Activated B cell treated with CpG ODN at 0.5 μM for 24 hours (primary cell): ENCODE results near the gene MED10. TPM values are rescaled to one million over a fixed set of nuclear protein-coding genes. Genes with fewer than 3 reads are reported as not detected.
A peak's percentile ranks its signal among the peaks of the same experiment; 100 is the strongest.

Experiments
- ATAC-seq: fragments of 200-7000 bp; cut with Tn5 transposase; one replicate; pipeline ENCODE4 v1.10.0; 2021; ENCODE audit warnings: low read depth, mild to moderate bottlenecking, moderate library complexity
- CTCF ChIA-PET: fragments of 350-600 bp; sonication (Branson Sonifier 250); formaldehyde crosslinking; loops from one replicate; lab custom pipeline; 2021; ENCODE audit warnings: antibody characterized with exemption; lab: Charles Lee
- POLR2A ChIA-PET: fragments of 350-600 bp; sonication (Branson Sonifier 250); formaldehyde crosslinking; loops from one replicate; lab custom pipeline; 2021; ENCODE audit warnings: antibody characterized with exemption; lab: Charles Lee
- DNase-seq: peaks from one replicate; pipeline ENCODE4 v3.0.0; 2022
- H3K27ac Mint-ChIP-seq: one replicate; pipeline ENCODE4 v1.8.0; 2020; ENCODE audit warnings: mixed read lengths
- H3K27me3 Mint-ChIP-seq: one replicate; pipeline ENCODE4 v1.8.0; 2021; ENCODE audit warnings: mixed read lengths
- H3K36me3 Mint-ChIP-seq: one replicate; pipeline ENCODE4 v1.8.0; 2021; ENCODE audit warnings: low read depth, mixed read lengths
- H3K4me1 Mint-ChIP-seq: one replicate; pipeline ENCODE4 v1.8.0; 2021; ENCODE audit warnings: mixed read lengths
- H3K4me3 Mint-ChIP-seq: one replicate; pipeline ENCODE4 v1.8.0; 2020; ENCODE audit warnings: mild to moderate bottlenecking, mixed read lengths
- H3K9me3 Mint-ChIP-seq: one replicate; pipeline ENCODE4 v1.8.0; 2020; ENCODE audit warnings: mixed read lengths
- intact Hi-C: fragments of 100-400 bp; cut with micrococcal nuclease; formaldehyde crosslinking; loops from one replicate; pipeline ENCODE4 v1.15.1; 2024
- total RNA-seq: library from RNA; stranded (reverse); gene quantifications from 2 replicates; pipeline ENCODE4 v1.2.3, GENCODE V29; 2022
- TF ChIP-seq, protein P1 (sequence below): fragments of 200-600 bp; IDR thresholded peaks from one replicate; pipeline ENCODE4 v1.8.0; 2022; ENCODE audit warnings: antibody characterized with exemption, mild to moderate bottlenecking

The MED10 gene
- total RNA-seq, 1 donor from 2014 or later, result 47.7 TPM

- H3K36me3 Mint-ChIP-seq, result no peaks in the 10 kb centered on the region
- H3K27me3 Mint-ChIP-seq, result peaks cover 26% of the 10 kb centered on the region
- POLR2A ChIA-PET, result interaction anchor here (1.6 kb wide), 1 partner anchor 8 kb away, joined by 4 read pairs; the partner anchor contains the start of gene MED10
- no peaks in the 10 kb centered on the region for H3K4me1 Mint-ChIP-seq
- no peak overlapping the region for H3K4me3 Mint-ChIP-seq
- intact Hi-C loops, result no loop called here
- DNase-seq (no peak), ATAC-seq (no peak)
- TF ChIP-seq, protein P1, sequence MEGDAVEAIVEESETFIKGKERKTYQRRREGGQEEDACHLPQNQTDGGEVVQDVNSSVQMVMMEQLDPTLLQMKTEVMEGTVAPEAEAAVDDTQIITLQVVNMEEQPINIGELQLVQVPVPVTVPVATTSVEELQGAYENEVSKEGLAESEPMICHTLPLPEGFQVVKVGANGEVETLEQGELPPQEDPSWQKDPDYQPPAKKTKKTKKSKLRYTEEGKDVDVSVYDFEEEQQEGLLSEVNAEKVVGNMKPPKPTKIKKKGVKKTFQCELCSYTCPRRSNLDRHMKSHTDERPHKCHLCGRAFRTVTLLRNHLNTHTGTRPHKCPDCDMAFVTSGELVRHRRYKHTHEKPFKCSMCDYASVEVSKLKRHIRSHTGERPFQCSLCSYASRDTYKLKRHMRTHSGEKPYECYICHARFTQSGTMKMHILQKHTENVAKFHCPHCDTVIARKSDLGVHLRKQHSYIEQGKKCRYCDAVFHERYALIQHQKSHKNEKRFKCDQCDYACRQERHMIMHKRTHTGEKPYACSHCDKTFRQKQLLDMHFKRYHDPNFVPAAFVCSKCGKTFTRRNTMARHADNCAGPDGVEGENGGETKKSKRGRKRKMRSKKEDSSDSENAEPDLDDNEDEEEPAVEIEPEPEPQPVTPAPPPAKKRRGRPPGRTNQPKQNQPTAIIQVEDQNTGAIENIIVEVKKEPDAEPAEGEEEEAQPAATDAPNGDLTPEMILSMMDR, result no peak
- CTCF ChIA-PET, result no interaction called here
- H3K9me3 Mint-ChIP-seq, result peaks cover 3% of the 10 kb centered on the region
- no peak overlapping the region for H3K27ac Mint-ChIP-seq
Observed at GRCh38 chr5:6386271-6386670, 7.9 kb upstream of the MED10 start.

- Mint-ChIP-seq H3K9me3 (no peaks in the 10 kb centered on the region), H3K27ac (no peak overlapping the region), H3K27me3 (peaks cover 21% of the 10 kb centered on the region), H3K4me1 (no peaks in the 10 kb centered on the region), H3K36me3 (no peaks in the 10 kb centered on the region), H3K4me3 (no peak overlapping the region)
- intact Hi-C loops, result no loop called here
- ChIA-PET CTCF (no interaction called here), POLR2A (no interaction called here)
- ATAC-seq (no peak), DNase-seq (no peak)
- TF ChIP-seq, protein P1, result no peak
Observed at GRCh38 chr5:6384856-6385255, 6.5 kb upstream of the MED10 start.

- CTCF ChIA-PET, result interaction anchor here (1.3 kb wide), 1 partner anchor 362 kb away, joined by 3 read pairs; no protein-coding TSS in a partner anchor
- intact Hi-C loops, result no loop called here
- Mint-ChIP-seq H3K27ac (no peak overlapping the region), H3K36me3 (peaks cover 1% of the 10 kb centered on the region), H3K27me3 (peaks cover 18% of the 10 kb centered on the region), H3K4me1 (peaks cover 10% of the 10 kb centered on the region), H3K4me3 (no peak overlapping the region), H3K9me3 (no peaks in the 10 kb centered on the region)
- TF ChIP-seq, protein P1, result no peak
- POLR2A ChIA-PET, result no interaction called here
- ATAC-seq (no peak), DNase-seq (no peak)
Observed at GRCh38 chr5:6383376-6383775, 5.0 kb upstream of the MED10 start.

GRCh38 chr5:6379246-6379645, 899 bp upstream of the MED10 start:
- peaks cover 33% of the 10 kb centered on the region for H3K36me3 Mint-ChIP-seq
- ChIA-PET CTCF (no interaction called here), POLR2A (interaction anchor here (1.4 to 1.7 kb wide), 2 partner anchors 254 to 957 kb away, joined by 8 to 17 read pairs; partner anchors contain the start of genes ICE1, NSUN2 and SRD5A1)
- TF ChIP-seq, protein P1, result no peak
- intact Hi-C loops, result loop anchor here (2.0 to 5.0 kb wide), 5 partner anchors 70 to 1488 kb away; partner anchors contain the start of genes FASTKD3, MTRR and UBE2QL1
- H3K4me1 Mint-ChIP-seq, result peaks cover 38% of the 10 kb centered on the region
- no peaks in the 10 kb centered on the region for H3K9me3 Mint-ChIP-seq
- H3K27me3 Mint-ChIP-seq, result peaks cover 10% of the 10 kb centered on the region
- no peak for DNase-seq
- H3K27ac Mint-ChIP-seq, result peak overlapping the region; percentile 89
- peak overlapping the region; percentile 95 for H3K4me3 Mint-ChIP-seq
- no peak for ATAC-seq

- intact Hi-C loops, result loop anchor here (1.0 to 5.0 kb wide), 9 partner anchors 70 to 1489 kb away; partner anchors contain the start of genes FASTKD3, ICE1, MTRR and NSUN2
- Mint-ChIP-seq H3K4me3 (peak overlapping the region; percentile 95), H3K27me3 (peaks cover 5% of the 10 kb centered on the region), H3K36me3 (peaks cover 38% of the 10 kb centered on the region), H3K27ac (peak overlapping the region; percentile 89), H3K9me3 (no peaks in the 10 kb centered on the region), H3K4me1 (peaks cover 38% of the 10 kb centered on the region)
- no peak for DNase-seq
- ATAC-seq, result no peak
- TF ChIP-seq, protein P1, result no peak
- ChIA-PET CTCF (interaction anchor here (0.9 kb wide), 2 partner anchors 198 to 367 kb away, joined by 3 read pairs; no protein-coding TSS in a partner anchor), POLR2A (interaction anchor here (0.7 to 1.7 kb wide), 7 partner anchors 8 to 956 kb away, joined by 3 to 17 read pairs (median 4); partner anchors contain the start of genes ICE1, NSUN2, SRD5A1 and TENT4A)
Observed at GRCh38 chr5:6378766-6379103, 388 bp upstream of the MED10 start.
